NCI-H2196 treated with DMSO at 0.1 percent for 48 hours (cell line): ENCODE data around the gene DBN1.

ENCODE experiments used
- DNase-seq: peaks from one replicate; lab custom pipeline; 2025; ENCODE audit not compliant: unreplicated experiment; lab: John Stamatoyannopoulos, UW

DBN1 gene

DNA sequence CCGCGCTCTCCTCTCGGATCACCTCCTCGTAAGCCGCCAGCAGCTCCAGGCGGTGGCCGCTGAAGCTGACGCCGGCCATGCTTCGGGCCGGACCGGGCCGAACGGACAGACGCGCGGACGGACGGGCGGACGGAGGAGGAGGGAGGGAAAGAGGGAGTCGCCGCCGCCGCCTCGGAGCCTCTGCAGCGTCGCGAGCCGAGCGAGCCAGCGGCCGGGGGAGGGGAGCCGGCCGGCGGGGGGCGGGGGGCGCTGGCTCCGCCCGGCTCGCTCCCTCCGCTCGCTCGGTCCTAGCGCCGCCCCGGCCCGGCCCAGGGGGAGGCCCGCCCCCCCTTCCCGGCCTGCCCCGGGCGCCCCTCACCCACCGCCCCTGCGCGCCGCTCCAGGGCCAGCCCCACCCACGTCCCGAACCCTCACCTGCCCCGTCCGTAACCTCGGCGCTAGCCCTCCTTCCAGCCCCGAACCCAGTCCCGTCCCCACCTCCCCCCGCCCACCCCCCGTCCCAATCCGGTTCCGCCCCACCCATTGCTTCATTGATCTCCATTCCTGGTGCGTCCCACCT is at the start of gene DBN1:
Gene DBN1, minus strand, starts transcription at position 192 of the 559 bp plus-strand sequence. Its CDS starts 113 bp downstream, at position 79.
- peak; percentile 39 for DNase-seq

DNA sequence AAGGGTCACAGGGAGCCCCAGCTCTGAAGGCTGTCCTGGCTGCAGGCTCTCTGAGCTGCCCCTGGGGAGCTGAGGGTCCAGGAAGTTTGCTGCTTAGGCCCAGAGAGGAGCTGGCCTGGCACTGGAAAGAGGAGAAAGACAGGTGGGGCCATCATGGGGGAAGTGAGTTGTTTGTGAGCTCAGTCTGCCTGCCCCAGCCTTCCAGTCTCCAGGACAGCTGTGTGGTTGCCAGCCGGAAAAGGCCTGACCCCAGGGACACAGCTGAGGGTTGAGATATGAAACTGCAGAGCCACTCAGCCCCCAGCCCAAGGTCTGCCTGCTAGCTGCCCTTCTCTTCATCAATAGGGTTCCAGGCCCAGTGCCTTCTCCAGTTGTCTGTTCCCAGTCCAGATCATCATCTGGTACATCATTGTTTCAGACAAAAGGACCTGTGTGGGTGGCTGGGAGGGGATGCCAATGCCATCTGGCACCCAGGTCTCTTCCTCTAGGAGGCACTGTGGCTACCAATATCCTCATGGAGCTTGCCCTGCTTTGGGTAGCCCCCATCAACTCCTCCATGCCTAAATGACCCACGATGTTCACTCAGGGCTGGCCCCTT is 47.6 kb upstream of the DBN1 start:
- DNase-seq = no peak

DNA sequence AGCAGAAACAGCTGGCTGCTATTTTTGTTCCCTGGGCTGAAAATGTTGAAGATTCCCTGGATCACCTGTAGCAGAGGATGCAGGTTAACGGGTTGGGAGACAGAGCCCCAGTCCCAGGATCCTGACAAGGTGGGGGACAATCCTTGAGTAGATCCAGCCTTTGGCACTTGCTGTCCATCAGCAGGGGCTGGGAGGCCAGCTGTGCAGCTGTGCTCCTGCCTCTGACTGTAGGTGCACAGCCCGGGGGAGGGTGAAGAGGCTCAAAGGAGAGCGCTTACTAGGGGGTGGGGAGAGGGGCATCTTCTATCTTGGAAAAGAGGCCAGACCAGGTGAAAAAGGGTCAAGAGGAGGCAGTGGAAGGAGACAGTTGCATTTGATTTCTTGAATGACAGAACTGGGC is 46.8 kb upstream of the DBN1 start:
- no peak for DNase-seq

DNA sequence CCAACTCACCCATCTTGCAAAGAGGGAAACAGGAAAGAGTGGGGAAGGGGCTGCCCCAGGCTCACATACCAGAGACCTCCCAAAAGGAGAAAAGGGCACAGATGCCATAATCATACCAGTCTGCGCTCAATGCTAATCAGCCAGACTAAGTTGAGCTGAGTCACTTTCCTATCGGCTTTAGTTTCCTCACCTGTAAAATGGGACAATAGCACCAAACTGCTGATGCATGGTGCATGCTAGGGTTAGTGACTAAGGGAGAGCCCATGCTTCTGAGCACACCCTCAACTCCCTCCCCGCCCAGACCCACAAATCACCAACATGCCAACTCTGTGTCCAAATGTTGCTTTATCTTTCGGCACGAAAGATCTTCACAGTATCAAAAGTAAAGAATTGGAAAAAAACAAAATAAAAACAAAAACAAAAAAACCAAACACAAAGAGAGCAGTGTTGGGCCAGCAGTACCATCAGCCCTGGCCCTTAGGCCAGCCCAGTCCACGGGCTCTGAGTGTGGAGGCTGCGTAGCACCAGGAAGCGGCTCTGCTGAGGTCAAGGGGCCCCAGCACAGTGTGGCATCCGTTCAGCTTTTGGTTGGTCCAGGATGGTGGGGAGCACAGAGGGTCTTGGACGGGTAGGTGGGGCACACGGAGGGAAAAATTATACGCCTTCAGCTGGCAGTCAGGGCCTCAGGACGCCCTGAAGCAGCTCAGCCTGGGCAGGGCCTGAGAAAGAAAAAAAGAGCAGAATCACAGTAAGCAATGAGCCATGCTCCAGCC is 46.2 kb upstream of the DBN1 start:
- no peak for DNase-seq

- peak; percentile 98 for DNase-seq
Measured at GRCh38 chr5:177516601-177517568, 43.5 kb upstream of the DBN1 start, which contains the start of gene DDX41. Gene DDX41 (minus strand): TSS chr5:177516961. CDS start chr5:177516945, 16 bp downstream.

- DNase-seq = no peak
Measured at GRCh38 chr5:177515580-177515979, 42.1 kb upstream of the DBN1 start.

- DNase-seq = no peak
Measured at GRCh38 chr5:177514541-177514940, 41.1 kb upstream of the DBN1 start.

DNA sequence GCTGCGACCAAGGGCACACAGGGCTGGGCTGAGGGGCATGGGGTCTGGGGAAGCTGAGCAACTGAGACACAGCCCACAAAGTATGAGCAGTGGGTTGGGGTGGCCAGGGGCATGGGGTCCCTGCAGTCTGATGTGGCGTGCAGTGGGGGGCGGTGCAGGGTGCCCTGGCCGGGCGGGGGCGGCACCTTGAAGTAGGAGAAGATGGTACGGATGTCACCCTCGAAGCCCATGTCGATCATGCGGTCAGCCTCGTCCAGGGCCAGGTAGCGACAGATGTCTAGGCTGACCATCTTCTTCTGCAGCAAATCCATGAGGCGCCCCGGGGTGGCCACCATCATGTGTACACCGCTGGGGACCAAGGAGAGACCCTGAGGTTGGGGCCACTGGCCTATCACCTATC is 40.1 kb upstream of the DBN1 start:
- DNase-seq = no peak

GRCh38 chr5:177512736-177513380 is 39.4 kb upstream of the DBN1 start:
- no peak for DNase-seq

GRCh38 chr5:177511796-177512675 is 38.6 kb upstream of the DBN1 start:
- DNase-seq = no peak

DNA sequence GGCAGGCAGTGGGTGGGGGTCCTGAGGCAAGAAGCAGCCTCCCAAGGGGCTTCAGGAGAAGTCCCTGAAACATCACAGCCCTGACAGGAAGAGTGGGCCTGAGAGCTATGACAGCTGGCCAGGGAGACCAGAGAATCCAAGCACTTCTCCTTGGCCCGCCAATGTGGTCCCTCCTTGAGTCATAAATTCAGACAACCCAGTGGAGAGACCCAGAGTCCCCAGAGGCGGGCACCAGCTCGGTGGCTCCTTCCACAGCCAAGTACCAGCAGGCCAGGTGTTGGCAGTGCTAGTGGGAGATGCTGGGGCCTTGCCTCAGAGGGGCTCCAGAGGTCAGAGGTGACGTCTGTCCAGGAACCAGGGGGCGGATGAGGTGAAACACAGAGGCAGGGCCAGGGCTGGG is 37.7 kb upstream of the DBN1 start:
- no peak for DNase-seq

DNA sequence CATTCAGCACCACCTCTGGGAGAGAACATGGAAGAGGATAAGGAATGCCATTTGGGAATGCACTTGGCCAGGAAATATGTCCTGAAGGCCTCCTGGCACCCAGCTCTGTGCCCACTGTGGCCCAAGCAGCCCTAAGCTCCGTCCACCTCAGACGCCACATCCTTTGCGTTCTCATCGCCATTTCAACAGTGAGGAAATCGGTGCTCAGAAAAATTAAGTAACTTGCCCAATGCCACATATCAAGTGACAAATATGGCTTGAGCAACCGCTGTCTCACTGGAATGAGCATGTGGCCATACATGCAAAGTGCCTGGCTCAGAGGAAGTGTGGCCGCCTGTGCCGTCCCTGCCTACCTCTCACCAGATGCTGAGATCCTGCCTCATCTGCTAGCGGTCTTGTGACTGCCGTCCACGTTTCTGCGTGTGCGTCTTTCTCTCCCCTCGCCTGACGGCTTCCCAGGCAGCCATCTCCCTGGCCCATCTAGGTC is 37.2 kb upstream of the DBN1 start:
- no peak for DNase-seq

DNA sequence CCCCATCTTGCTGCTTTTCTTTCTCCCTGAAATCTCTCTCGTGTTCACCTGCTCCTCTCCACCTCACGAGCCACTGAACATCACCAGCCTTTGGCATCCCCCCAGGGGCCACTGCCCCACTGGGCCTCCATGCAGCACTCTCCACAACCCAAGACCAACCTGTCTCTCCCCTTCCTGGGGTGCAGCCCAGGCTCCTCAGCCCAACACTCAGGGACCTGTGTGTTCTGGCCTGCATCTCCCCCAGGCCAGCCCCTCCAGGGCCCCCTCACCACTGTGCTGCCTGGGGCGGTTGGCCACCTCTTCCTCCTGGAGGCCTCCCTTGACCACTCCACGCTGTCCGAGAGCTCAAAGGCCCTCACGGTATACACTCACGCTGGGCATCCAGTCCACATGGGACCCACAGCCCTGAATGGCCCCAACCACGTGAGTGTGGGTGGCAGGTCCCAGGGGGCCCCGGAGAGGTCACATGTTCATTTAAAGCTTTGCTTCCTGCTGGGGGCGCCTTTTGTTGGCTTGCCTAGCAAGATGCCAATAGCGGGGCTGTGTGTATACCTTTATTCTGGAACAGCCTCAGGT is 36.6 kb upstream of the DBN1 start:
- DNase-seq = no peak

DNA sequence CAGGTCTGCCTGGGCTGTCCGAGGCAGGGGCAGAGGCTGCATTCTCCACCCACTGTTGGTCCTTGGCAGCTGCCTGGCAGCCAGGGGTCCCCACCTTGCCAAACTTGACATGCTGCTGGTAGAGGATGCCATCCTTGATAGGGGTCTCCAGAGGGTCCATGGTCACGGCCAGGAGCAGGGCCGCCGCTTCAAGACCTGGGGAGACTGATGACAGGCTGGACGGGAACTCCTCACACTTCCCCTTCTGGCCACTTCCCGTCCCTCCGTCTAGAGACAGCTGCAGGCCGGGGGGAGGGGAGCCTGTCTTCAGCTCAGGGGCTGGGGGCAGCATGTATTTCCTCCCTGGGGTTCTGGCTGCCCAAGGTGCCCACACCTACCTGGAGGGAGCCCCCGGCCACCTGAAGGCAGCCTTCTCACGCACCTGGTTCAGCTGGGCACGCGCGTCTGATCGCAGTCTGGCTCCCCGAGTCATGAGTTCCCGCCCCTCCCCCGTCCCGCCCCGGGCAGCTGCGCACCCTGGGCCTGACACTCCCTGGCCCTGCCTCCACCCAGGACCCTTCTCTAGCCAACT is 36.0 kb upstream of the DBN1 start, which contains the start of gene DOK3:
Gene DOK3, minus strand, starts transcription at position 446 of the 571 bp plus-strand sequence. Its CDS starts 286 bp downstream, at position 160.
- no peak for DNase-seq

DNA sequence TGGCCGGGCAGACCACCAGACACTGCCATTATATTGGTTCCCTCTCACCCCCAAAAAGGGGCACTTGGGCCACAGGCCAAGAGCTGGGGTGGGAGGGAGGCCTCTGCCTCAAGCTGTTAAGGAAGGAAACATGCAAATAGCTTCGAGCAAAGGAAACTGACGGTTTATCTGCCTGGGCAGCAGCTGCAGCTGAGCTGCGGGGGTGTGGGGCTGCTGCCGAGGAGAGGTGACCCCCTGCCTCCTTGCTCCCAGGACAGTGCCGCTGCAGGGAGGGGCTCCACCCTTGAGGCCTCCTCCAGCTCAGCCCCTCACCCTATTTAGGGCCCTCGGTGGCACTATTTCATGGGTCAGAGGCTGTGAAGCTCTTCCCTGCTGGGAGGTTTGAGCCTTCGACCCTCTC is 35.4 kb upstream of the DBN1 start:
- no peak for DNase-seq

- no peak for DNase-seq
Measured at GRCh38 chr5:177508221-177508611, 34.8 kb upstream of the DBN1 start.

- no peak for DNase-seq
Measured at GRCh38 chr5:177507596-177508220, 34.3 kb upstream of the DBN1 start.

DNA sequence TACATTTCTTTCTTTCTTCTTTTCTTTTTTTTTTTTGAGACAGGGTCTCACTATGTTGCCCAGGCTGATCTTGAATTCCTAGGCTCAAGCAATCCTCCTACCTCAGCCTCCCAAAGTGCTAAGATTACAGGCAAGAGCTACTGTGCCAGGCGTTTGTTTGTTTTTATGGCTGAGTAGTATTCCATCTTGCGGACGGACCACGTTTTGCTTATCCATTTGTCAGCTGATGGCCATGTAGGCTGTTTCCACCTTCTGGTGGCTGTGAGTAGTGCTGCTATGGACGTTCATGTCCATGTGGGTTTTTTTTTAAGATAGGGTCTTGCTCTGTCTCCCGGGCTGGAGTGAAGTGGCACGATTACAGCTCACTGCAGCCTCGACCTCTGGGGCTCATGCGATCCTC is 33.7 kb upstream of the DBN1 start:
- no peak for DNase-seq
